Adrenal gland (tissue), 5 donors: ENCODE data around the gene CUEDC1.

Experiments
- POLR2A ChIP-seq, 2 donors: fragments of 450-650 bp; IDR thresholded peaks; one replicate each; pipeline ENCODE4 v1.6.1; 2017; ENCODE audit warnings: antibody characterized with exemption in 2 of 2, mild to moderate bottlenecking in 2 of 2, moderate library complexity in 1 of 2
- TF ChIP-seq, protein P1 (sequence below), 6 experiments: fragments of 450-650 bp in 4 of 6; fragments of 200-600 bp in 2 of 6; sonication (generic) in 1 of 6; IDR thresholded peaks; 1 replicate in 5 of 6; 2 replicates in 1 of 6; pipeline versions ENCODE4 v1.5.1 to v1.8.0; 2016 to 2021; ENCODE audit warnings: antibody characterized with exemption in 6 of 6, mild to moderate bottlenecking in 2 of 6, moderate library complexity in 1 of 6
- donor health status: DM: no; HTN: no; CAD: no.

DNA sequence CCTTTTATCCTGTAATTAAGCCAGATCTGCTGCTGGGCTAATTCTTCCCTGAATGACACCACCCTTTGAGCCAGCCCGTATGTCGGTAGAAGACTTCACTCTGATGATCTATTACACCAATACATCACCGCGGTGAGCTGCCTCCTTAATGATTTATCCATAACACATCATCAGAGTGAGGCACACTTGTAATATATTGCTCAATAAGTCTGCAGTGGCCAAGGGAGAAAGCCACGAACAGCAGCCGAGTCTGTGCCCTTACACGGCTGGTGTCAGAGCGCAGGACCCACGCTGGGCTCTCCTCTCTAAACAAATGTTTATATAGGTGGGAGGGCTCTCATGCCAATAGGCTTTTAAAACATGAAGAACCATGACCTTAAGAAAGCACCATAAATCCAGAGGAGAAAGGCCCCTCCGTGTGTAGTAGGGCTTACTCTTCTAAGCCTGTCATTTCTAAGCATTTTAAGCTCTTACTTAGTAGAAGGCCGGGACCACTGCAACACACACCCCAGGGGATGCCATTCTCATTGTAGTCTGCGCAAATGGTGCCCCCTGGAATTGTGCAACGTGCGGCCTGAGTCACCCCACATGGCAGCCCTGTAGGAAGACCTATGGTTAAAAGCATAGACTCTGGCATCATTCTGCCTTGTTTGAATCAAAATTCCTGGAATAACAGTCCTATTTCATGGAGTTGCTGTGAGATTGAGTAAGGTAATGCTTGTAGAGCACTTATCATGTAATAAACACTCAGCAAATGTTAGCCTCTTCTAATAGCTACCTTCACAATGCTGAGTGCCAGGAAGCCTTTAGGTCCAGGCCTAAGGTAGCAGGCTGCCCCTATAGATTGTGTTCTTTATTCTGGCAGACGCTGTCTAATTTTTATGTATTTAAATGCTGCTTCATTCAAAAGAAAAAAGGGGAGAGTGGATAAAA, 131.5 kb downstream of the CUEDC1 start:
- TF ChIP-seq, protein P1, sequence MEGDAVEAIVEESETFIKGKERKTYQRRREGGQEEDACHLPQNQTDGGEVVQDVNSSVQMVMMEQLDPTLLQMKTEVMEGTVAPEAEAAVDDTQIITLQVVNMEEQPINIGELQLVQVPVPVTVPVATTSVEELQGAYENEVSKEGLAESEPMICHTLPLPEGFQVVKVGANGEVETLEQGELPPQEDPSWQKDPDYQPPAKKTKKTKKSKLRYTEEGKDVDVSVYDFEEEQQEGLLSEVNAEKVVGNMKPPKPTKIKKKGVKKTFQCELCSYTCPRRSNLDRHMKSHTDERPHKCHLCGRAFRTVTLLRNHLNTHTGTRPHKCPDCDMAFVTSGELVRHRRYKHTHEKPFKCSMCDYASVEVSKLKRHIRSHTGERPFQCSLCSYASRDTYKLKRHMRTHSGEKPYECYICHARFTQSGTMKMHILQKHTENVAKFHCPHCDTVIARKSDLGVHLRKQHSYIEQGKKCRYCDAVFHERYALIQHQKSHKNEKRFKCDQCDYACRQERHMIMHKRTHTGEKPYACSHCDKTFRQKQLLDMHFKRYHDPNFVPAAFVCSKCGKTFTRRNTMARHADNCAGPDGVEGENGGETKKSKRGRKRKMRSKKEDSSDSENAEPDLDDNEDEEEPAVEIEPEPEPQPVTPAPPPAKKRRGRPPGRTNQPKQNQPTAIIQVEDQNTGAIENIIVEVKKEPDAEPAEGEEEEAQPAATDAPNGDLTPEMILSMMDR (IDR thresholded peaks at IDR 0.05) = no peak
- no peak for TF ChIP-seq POLR2A (IDR thresholded peaks at IDR 0.05)
